Panc1 (cell line): ENCODE data around the gene TSHZ1.

Experiments
- POLR2AphosphoS5 ChIP-seq: IDR thresholded peaks from 2 replicates; pipeline ENCODE4 v1.6.1; 2012; ENCODE audit warnings: mild to moderate bottlenecking, low read depth, low read length, moderate library complexity
- REST ChIP-seq, 2 experiments: IDR thresholded peaks; 2 replicates each; pipeline ENCODE4 v1.6.1; 2011 to 2012; ENCODE audit warnings: low read depth in 2 of 2, control low read depth in 1 of 2, low read length in 1 of 2, mild to moderate bottlenecking in 1 of 2, moderate library complexity in 1 of 2; ENCODE audit not compliant: insufficient read depth in 1 of 2
- SIN3A ChIP-seq: IDR thresholded peaks from 2 replicates; pipeline ENCODE4 v1.6.1; 2012; ENCODE audit warnings: low read depth, mild to moderate bottlenecking, low read length, moderate library complexity, borderline replicate concordance; ENCODE audit not compliant: insufficient read depth
- TCF7L2 ChIP-seq: IDR thresholded peaks from 2 replicates; pipeline ENCODE4 v1.6.1; 2011; ENCODE audit warnings: mild to moderate bottlenecking, low read depth, low read length, inconsistent platforms
- TF ChIP-seq, protein P1 (sequence below): fragments of 450-650 bp; IDR thresholded peaks from 2 replicates; pipeline ENCODE4 v1.5.1; 2017; ENCODE audit warnings: mild to moderate bottlenecking

GRCh38 chr18:75199327-75199726, 11.3 kb upstream of the TSHZ1 start:
- TF ChIP-seq, protein P1, sequence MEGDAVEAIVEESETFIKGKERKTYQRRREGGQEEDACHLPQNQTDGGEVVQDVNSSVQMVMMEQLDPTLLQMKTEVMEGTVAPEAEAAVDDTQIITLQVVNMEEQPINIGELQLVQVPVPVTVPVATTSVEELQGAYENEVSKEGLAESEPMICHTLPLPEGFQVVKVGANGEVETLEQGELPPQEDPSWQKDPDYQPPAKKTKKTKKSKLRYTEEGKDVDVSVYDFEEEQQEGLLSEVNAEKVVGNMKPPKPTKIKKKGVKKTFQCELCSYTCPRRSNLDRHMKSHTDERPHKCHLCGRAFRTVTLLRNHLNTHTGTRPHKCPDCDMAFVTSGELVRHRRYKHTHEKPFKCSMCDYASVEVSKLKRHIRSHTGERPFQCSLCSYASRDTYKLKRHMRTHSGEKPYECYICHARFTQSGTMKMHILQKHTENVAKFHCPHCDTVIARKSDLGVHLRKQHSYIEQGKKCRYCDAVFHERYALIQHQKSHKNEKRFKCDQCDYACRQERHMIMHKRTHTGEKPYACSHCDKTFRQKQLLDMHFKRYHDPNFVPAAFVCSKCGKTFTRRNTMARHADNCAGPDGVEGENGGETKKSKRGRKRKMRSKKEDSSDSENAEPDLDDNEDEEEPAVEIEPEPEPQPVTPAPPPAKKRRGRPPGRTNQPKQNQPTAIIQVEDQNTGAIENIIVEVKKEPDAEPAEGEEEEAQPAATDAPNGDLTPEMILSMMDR: no peak
- TF ChIP-seq REST (IDR thresholded peaks at IDR 0.05; ENCODE audit: insufficient read depth in 1 of 2, low read depth in 2 of 2, low read length in 1 of 2) (no peak), SIN3A (no peak), POLR2AphosphoS5 (no peak), TCF7L2 (no peak)
